ENCODE data around the gene GLB1L3.

Gene GLB1L3

GRCh38 chr11:134275534-134276395, at the start of gene GLB1L3:
GLB1L3 (plus strand) TSS chr11:134276379; CDS start chr11:134276741, 362 bp downstream.
- Histone ChIP-seq H3K27me3 (ENCODE audit: low read length) (no peaks in the 10 kb centered on the region), H3K4me2 (ENCODE audit: low read depth, low read length, poor library complexity, severe bottlenecking) (no peak within 1 kb of the TSS)

GRCh38 chr11:134226806-134227325, 49.3 kb upstream of the GLB1L3 start:
- Histone ChIP-seq H3K79me2 (ENCODE audit: insufficient read depth, low read length) (peaks cover 18% of the 10 kb centered on the region), H4K20me1 (ENCODE audit: low read depth, low read length) (peaks cover 9% of the 10 kb centered on the region; the same call in 1 of the 2 replicates), H2AFZ (ENCODE audit: low read depth, low read length, severe bottlenecking) (no peak overlapping the region), H3K36me3 (ENCODE audit: low read length) (no peaks in the 10 kb centered on the region), H3K27ac (ENCODE audit: low read depth, low read length) (no peak overlapping the region), H3K4me3 (ENCODE audit: insufficient read depth, low read length, poor library complexity, severe bottlenecking) (no peak overlapping the region), H3K9me3 (ENCODE audit: insufficient read depth, low read length) (no peaks in the 10 kb centered on the region), H3K4me2 (ENCODE audit: low read depth, low read length, poor library complexity, severe bottlenecking) (no peak overlapping the region), H3F3A (ENCODE audit: insufficient read depth) (no peaks in the 10 kb centered on the region), H3K9me2 (replicated peaks; ENCODE audit: insufficient read depth, low read length) (no peaks in the 10 kb centered on the region), H3K9ac (ENCODE audit: low read length) (no peak overlapping the region), H3K27me3 (ENCODE audit: low read length) (no peaks in the 10 kb centered on the region)
- no peak for TF ChIP-seq EZH2phosphoT487 (conservative IDR thresholded peaks at IDR 0.05; ENCODE audit: low read length)

More at GRCh38 chr11:134275534-134276395, at the start of gene GLB1L3:
- no peak within 1 kb of the TSS for H2AFZ ChIP-seq (ENCODE audit: low read depth, low read length, severe bottlenecking)
- no peaks in the 10 kb centered on the region for H3K36me3 ChIP-seq (ENCODE audit: low read length)
- no peak within 1 kb of the TSS for H3K4me3 ChIP-seq (ENCODE audit: insufficient read depth, low read length, poor library complexity, severe bottlenecking)
- TF ChIP-seq CTCF (IDR thresholded peaks at IDR 0.05; ENCODE audit: insufficient read depth, low read length, poor library complexity, severe bottlenecking) (no peak), EZH2phosphoT487 (conservative IDR thresholded peaks at IDR 0.05; ENCODE audit: low read length) (no peak)
- no peak within 1 kb of the TSS for H3K9ac ChIP-seq (ENCODE audit: low read length)
- no peaks in the 10 kb centered on the region for H3F3A ChIP-seq (ENCODE audit: insufficient read depth)
- no peaks in the 10 kb centered on the region for H4K20me1 ChIP-seq (ENCODE audit: low read depth, low read length)
- H3K79me2 ChIP-seq (ENCODE audit: insufficient read depth, low read length), result no peaks in the 10 kb centered on the region
- no peak within 1 kb of the TSS for H3K27ac ChIP-seq (ENCODE audit: low read depth, low read length)
- no peaks in the 10 kb centered on the region for H3K9me2 ChIP-seq (replicated peaks; ENCODE audit: insufficient read depth, low read length)
- no peaks in the 10 kb centered on the region for H3K9me3 ChIP-seq (ENCODE audit: insufficient read depth, low read length)

GRCh38 chr11:134228625-134229024, 47.6 kb upstream of the GLB1L3 start:
- Histone ChIP-seq H3F3A (ENCODE audit: insufficient read depth) (no peaks in the 10 kb centered on the region), H3K27me3 (ENCODE audit: low read length) (no peaks in the 10 kb centered on the region), H3K4me2 (ENCODE audit: low read depth, low read length, poor library complexity, severe bottlenecking) (no peak overlapping the region), H3K9me2 (replicated peaks; ENCODE audit: insufficient read depth, low read length) (no peaks in the 10 kb centered on the region), H3K9ac (ENCODE audit: low read length) (no peak overlapping the region), H3K9me3 (ENCODE audit: insufficient read depth, low read length) (no peaks in the 10 kb centered on the region), H3K36me3 (ENCODE audit: low read length) (no peaks in the 10 kb centered on the region), H3K4me3 (ENCODE audit: insufficient read depth, low read length, poor library complexity, severe bottlenecking) (no peak overlapping the region), H4K20me1 (ENCODE audit: low read depth, low read length) (no peaks in the 10 kb centered on the region), H2AFZ (ENCODE audit: low read depth, low read length, severe bottlenecking) (no peak overlapping the region), H3K79me2 (ENCODE audit: insufficient read depth, low read length) (0 out of 2 replicates have a peak, but pooled peaks cover under 1% of the 10 kb centered on the region), H3K27ac (ENCODE audit: low read depth, low read length) (no peak overlapping the region)
- TF ChIP-seq CTCF (IDR thresholded peaks at IDR 0.05; ENCODE audit: insufficient read depth, low read length, poor library complexity, severe bottlenecking) (no peak), EZH2phosphoT487 (conservative IDR thresholded peaks at IDR 0.05; ENCODE audit: low read length) (no peak)
